Esophagus mucosa (tissue), 1 donor: ENCODE measurements around the gene RASA3. TPM values are rescaled to one million over a fixed set of nuclear protein-coding genes. Genes with fewer than 3 reads are reported as not detected.
A peak's percentile ranks its signal among the peaks of the same experiment; 100 is the strongest.
"Not testable (repeated sequence)": the region's sequence is repeated elsewhere in the genome, so short reads cannot be mapped to it uniquely, and the experiment has no call there.

Experiments used
- ATAC-seq: fragments of 200-7000 bp; cut with Tn5 transposase; one replicate; pipeline ENCODE4 v1.9.1; 2020
- total RNA-seq: library from RNA; stranded (reverse); gene quantifications from one replicate; pipeline ENCODE4 v1.2.4, GENCODE V29; 2023
- donor health status: DM: yes; HTN: yes; CAD: no.

Gene RASA3
- 1.6 TPM for total RNA-seq

GRCh38 chr13:114132419-114133121 is at the start of gene RASA3:
RASA3 (minus strand) TSS chr13:114132623; CDS start chr13:114132489, 134 bp downstream.
- ATAC-seq = peak; percentile 66

- no peak for ATAC-seq
Observed at GRCh38 chr13:114179087-114179658, 46.8 kb upstream of the RASA3 start, which contains the start of gene CFAP97D2. CFAP97D2 (plus strand) TSS chr13:114179257; CDS start chr13:114179331, 74 bp downstream.

GRCh38 chr13:114177245-114178010 is 45.0 kb upstream of the RASA3 start:
- no peak for ATAC-seq

GRCh38 chr13:114176359-114176902 is 44.0 kb upstream of the RASA3 start:
- not testable (repeated sequence) for ATAC-seq

- ATAC-seq = no peak
Observed at GRCh38 chr13:114174529-114174961, 42.1 kb upstream of the RASA3 start.

GRCh38 chr13:114173745-114174144 is 41.3 kb upstream of the RASA3 start:
- no peak for ATAC-seq

- ATAC-seq = no peak
Observed at GRCh38 chr13:114173272-114173671, 40.8 kb upstream of the RASA3 start.

GRCh38 chr13:114167885-114168284 is 35.5 kb upstream of the RASA3 start:
- ATAC-seq = no peak

- no peak for ATAC-seq
Observed at GRCh38 chr13:114167426-114167825, 35.0 kb upstream of the RASA3 start.

GRCh38 chr13:114166381-114167131 is 34.1 kb upstream of the RASA3 start:
- no peak for ATAC-seq

GRCh38 chr13:114164681-114165429 is 32.4 kb upstream of the RASA3 start:
- ATAC-seq = no peak

- ATAC-seq = no peak
Observed at GRCh38 chr13:114164053-114164452, 31.6 kb upstream of the RASA3 start.

GRCh38 chr13:114162533-114162922 is 30.1 kb upstream of the RASA3 start:
- ATAC-seq = no peak

GRCh38 chr13:114161644-114162532 is 29.5 kb upstream of the RASA3 start:
- ATAC-seq = peak; percentile 73

GRCh38 chr13:114161028-114161556 is 28.7 kb upstream of the RASA3 start:
- peak; percentile 34 for ATAC-seq

GRCh38 chr13:114158869-114159666 is 26.6 kb upstream of the RASA3 start:
- ATAC-seq = not testable (repeated sequence)

- no peak for ATAC-seq
Observed at GRCh38 chr13:114157869-114158495, 25.6 kb upstream of the RASA3 start.

- no peak for ATAC-seq
Observed at GRCh38 chr13:114155926-114156883, 23.8 kb upstream of the RASA3 start.
